Right forelimb (tissue), 1 donor: ENCODE data around the gene ZNF90.
"Not testable (repeated sequence)": the region's sequence is repeated elsewhere in the genome, so short reads cannot be mapped to it uniquely, and the experiment has no call there.

Experiments used
- DNase-seq: peaks from one replicate; pipeline ENCODE4 v3.0.0-alpha.2; 2018

Gene ZNF90

GRCh38 chr19:20077791-20078463 lies at the start of gene ZNF90:
Gene ZNF90 (plus strand): TSS chr19:20078000. CDS start chr19:20078133, 133 bp downstream.
- DNase-seq, result peak; percentile 95

GRCh38 chr19:20028611-20029010 lies 49.2 kb upstream of the ZNF90 start:
- no peak for DNase-seq

GRCh38 chr19:20035935-20036334 lies 41.9 kb upstream of the ZNF90 start:
- no peak for DNase-seq

GRCh38 chr19:20038358-20039202 lies 39.2 kb upstream of the ZNF90 start:
- no peak for DNase-seq

- peak; percentile 98 for DNase-seq
These were observed 38.5 kb upstream of the ZNF90 start, which contains the start of gene ZNF682 for GRCh38 chr19:20039203-20039723. Gene ZNF682 (minus strand): TSS chr19:20039505. CDS start chr19:20039345, 160 bp downstream.

GRCh38 chr19:20044663-20045062 lies 33.1 kb upstream of the ZNF90 start:
- no peak for DNase-seq

GRCh38 chr19:20045742-20046141 lies 32.1 kb upstream of the ZNF90 start:
- not testable (repeated sequence) for DNase-seq

- DNase-seq, result peak; percentile 94
These were observed 25.7 kb upstream of the ZNF90 start for GRCh38 chr19:20051841-20052768.

GRCh38 chr19:20058738-20059137 lies 19.1 kb upstream of the ZNF90 start:
- DNase-seq, result not testable (repeated sequence)

- DNase-seq, result no peak
These were observed 17.5 kb upstream of the ZNF90 start for GRCh38 chr19:20060282-20060681.

GRCh38 chr19:20066861-20067260 lies 10.9 kb upstream of the ZNF90 start:
- DNase-seq, result no peak

GRCh38 chr19:20067943-20068342 lies 9.9 kb upstream of the ZNF90 start:
- DNase-seq, result no peak

GRCh38 chr19:20068559-20068958 lies 9.2 kb upstream of the ZNF90 start:
- not testable (repeated sequence) for DNase-seq

GRCh38 chr19:20070691-20071090 lies 7.1 kb upstream of the ZNF90 start:
- DNase-seq, result no peak

- no peak for DNase-seq
These were observed 4.9 kb upstream of the ZNF90 start for GRCh38 chr19:20072936-20073335.

- DNase-seq, result peak; percentile 56
These were observed 806 bp downstream of the ZNF90 start for GRCh38 chr19:20078581-20079031.

GRCh38 chr19:20079476-20079875 lies 1.7 kb downstream of the ZNF90 start:
- DNase-seq, result no peak

GRCh38 chr19:20080656-20081055 lies 2.9 kb downstream of the ZNF90 start:
- no peak for DNase-seq

- not testable (repeated sequence) for DNase-seq
These were observed 4.5 kb downstream of the ZNF90 start for GRCh38 chr19:20082232-20082833.

- not testable (repeated sequence) for DNase-seq
These were observed 5.1 kb downstream of the ZNF90 start for GRCh38 chr19:20082876-20083275.

- no peak for DNase-seq
These were observed 24.3 kb downstream of the ZNF90 start for GRCh38 chr19:20102097-20102496.
